NCI-H1417 treated with DMSO at 0.1 percent for 48 hours (cell line): ENCODE data around the gene C17orf58.
A peak's percentile ranks its signal among the peaks of the same experiment; 100 is the strongest.
"Not testable (repeated sequence)": the region's sequence is repeated elsewhere in the genome, so short reads cannot be mapped to it uniquely, and the experiment has no call there.

Experiments used
- DNase-seq: peaks from one replicate; lab custom pipeline; 2025; lab: John Stamatoyannopoulos, UW

The C17orf58 gene

GRCh38 chr17:67996301-67997171 lies at the start of gene C17orf58:
Gene C17orf58 (minus strand): TSS chr17:67996469. CDS start chr17:67996198, 271 bp downstream.
- DNase-seq: not testable (repeated sequence)

DNA sequence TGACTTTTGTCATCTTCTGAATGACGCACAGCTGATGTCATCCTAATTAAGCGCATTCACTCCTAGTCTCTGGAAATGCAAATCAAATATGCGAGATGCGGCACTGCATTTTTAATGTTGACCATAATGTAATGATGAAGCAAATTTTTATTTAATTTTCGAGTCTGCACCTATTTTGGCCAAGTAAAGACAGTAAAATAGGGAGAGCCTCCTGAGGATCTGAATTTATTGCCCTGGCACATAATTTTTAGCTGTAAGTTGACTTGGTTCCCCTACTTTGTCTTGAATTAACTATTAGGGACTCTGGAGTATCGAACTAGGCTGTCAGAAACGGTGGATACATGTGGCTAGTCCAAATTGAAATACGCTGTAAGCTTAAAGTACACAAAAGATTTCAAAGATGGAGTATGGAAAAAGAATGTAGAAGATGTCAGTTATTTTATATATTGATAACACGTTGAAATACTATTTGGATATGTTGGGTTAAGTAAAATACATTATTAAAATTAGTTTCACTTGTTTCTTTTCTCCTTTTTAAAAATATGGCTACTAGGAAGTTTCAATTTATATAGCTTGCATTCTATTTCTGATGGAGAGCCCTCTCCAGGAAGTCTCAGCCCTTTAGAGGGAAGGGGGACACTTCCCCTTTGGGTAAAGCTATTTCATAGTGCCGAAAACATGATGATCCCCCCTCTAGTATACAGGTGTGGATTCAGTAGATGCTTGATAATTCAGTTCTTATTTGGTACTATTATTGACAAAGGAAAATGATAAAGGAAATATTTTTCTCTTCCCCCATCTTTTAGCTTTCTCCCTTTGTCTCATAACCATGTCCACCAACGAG lies 40.3 kb upstream of the C17orf58 start:
- no peak for DNase-seq

DNA sequence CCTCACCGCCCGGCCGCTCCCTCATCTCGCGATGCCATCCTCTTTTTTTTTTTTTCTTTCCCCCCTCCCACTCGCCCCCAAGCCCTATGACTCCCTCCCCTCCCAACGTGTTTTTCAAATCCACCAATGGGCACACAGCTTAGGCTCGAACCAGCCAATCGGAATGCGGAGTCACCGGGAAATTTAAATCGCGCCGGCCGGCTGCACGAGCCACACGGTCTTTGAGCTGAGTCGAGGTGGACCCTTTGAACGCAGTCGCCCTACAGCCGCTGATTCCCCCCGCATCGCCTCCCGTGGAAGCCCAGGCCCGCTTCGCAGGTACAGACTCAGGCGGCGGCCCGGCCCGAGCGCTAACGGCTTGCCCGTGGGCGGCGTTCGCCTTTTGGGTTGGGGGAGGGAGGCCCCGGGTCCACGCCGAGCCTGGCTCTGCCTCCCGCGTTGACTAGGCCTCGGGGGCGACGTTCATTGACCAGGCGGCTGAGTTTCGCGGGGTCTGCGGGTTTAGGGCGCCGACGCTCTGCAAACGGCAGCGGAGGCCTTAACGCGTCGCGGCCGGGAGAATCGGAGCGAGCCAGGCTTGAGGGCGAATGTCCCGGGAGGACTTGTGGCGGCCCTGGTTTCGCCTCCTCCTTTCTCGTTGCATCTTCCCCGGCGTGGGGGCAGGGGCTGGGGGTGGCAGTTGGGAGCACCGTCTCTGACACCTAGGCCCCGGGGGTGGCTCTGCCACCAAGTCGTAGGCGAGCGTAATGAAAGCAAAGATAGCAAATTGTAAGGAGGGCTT lies 39.4 kb upstream of the C17orf58 start, which contains the start of gene KPNA2:
Gene KPNA2, plus strand, starts transcription at position 213 of the 781 bp plus-strand sequence. CDS start 1,398 bp downstream, outside the sequence.
- DNase-seq: peak; percentile 88

GRCh38 chr17:68035131-68035522 lies 38.9 kb upstream of the C17orf58 start:
- DNase-seq: peak; percentile 88

DNA sequence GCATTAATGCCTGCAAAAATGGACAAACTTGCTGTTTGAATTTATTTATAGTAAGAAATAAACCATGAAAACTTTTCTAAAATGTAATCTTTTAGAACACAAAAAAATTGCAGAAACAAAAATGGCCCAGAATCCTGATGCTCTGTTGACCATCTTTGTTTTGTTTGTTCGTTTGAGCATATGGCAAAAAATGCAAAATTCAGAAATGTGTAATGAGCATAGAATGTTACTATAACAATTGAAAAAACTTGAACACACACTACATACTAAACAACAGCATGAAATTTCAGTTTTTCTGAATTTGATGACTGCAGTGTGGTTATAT lies 38.1 kb upstream of the C17orf58 start:
- no peak for DNase-seq

DNA sequence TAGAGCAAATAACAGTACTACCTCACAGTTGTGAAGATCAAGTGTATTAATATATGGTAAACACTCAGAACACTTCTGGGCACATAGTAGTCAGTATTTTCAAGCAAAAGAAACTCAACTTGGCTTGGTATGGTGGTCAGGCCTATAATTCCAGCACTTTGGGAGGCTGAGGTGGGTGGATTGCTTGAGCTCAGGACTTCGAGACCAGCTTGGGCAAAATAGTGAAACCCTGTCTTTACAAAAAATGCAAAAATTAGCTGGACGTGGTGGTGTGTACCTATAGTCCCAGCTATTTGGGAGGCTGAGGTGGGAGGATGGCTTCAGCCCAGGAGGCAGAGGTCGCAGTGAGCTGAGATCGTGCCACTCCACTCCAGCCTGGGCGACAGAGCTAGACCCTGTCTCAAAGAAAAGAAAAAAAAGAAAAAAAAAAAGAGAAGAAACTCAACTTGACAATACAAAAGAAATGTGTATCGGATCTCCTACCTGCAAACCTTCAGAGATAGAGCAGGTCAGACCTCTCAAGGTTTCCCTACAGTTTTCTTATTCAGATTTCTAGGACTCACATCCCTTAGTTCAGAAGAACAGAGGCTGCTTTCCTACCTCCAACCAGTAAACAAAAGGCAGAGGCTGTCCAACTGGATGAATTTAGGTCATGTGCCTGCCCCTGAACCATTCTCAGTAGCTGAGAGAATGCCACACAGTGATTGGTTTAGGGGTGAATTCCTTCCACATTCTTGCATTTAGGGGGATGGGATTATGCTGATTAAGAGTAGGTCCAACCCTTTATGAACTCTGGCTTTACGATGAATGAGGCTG lies 37.6 kb upstream of the C17orf58 start:
- no peak for DNase-seq

DNA sequence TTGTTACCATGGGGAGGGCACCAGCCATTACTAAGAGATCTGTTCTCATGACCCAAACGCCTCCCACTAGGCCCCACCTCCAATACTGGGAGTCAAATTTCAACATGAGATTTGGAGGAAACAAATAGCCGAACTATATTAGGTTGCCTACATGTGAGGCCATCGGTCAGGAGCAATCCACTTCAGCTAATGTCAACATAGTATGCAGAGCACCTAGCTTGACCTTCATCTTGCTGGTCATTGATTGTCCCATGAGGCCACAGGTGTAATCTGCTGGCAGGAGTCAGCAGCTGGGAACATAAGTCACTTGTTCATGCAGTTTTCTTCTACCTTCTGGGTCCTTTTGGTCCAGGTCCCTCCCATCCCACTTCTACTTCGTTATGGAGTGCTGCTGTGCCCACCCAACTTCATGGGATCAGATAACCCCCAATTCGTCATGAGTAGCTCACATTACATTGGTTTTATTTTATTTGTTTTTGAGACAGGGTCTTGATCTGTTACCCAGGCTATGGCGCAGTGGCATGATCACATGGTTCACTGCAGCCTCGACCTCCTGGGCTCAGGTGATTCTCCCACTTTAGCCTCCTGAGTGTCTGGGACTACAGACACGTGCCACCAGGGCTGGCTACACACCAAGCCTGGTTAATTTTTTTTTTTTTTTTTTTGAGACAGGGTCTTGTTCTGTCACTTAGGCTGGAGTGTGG lies 33.4 kb upstream of the C17orf58 start:
- DNase-seq: no peak

- DNase-seq: not testable (repeated sequence)
These were observed 26.3 kb upstream of the C17orf58 start for GRCh38 chr17:68022547-68022946.

DNA sequence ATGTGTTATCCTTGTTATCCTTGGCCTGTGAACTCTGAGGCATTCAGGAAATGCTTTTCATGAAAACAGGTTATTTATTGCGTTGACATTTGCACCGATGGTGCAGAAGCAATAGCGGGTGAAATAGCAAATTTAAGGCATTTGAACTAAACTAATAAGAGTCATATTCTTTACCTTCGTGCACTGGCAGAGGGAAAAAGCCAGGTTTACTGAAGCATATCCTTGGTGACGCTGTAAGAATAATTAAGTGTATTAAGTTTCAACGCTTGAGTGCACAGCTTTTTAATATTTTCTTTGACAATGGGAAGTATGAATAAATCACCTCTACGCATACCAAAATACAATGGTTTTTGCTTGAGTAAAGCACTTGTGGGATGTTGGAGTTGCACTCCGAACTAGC lies 25.7 kb upstream of the C17orf58 start:
- DNase-seq: no peak

GRCh38 chr17:68020791-68021190 lies 24.5 kb upstream of the C17orf58 start:
- DNase-seq: not testable (repeated sequence)

DNA sequence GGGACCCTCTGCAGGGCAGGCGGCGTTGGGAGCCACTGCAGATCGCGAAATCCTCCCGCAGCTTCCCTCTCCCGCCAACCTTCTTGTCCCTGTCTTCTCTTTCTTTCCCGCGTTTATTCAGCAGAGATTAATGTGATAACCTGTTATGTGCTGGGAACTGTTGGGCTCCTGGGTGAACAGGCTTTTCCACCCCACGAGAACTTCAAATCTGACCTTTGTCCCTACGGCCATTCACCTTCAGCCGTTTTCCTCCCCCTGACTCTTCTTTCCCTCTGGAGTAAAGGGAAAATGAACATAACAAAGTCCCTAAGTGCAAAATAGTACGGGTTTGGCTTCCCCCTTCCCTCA lies 24.1 kb upstream of the C17orf58 start:
- DNase-seq: peak; percentile 26

- peak; percentile 89 for DNase-seq
These were observed 23.6 kb upstream of the C17orf58 start for GRCh38 chr17:68019675-68020408.

GRCh38 chr17:68019336-68019674 lies 23.0 kb upstream of the C17orf58 start:
- DNase-seq: no peak

- DNase-seq: not testable (repeated sequence)
These were observed 22.2 kb upstream of the C17orf58 start for GRCh38 chr17:68018493-68018892.

- DNase-seq: no peak
These were observed 20.6 kb upstream of the C17orf58 start for GRCh38 chr17:68016838-68017237.

DNA sequence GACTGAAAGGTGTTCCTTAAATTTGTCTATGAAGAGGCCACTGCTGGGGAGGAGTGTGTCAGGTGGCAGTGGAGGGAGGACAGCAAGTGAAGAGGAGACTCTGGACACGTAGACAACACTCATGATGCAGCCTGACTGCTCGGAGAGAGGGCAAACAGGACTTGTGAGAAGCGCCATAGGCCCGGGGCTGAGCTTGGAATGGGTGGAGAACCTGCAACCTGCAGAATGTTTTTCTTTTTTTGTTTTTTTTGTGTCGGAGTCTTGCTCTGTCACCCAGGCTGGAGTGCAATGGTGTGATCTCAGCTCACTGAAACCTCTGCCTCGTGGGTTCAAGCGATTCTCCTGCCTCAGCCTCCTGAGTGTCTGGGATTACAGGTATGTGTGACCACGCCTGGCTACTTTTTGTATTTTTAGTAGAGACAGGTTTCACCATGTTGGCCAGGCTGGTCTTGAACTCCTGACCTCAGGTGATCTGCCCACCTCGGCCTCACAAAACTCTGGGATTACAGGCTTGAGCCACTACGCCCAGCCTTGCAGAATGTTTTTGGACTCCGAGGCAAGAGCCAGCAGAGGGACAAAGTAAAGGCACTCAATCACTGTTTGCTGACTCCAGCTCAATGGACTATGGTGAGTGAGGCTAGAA lies 18.9 kb upstream of the C17orf58 start:
- no peak for DNase-seq

- DNase-seq: no peak
These were observed 17.1 kb upstream of the C17orf58 start for GRCh38 chr17:68013385-68013784.

- no peak for DNase-seq
These were observed 15.0 kb upstream of the C17orf58 start for GRCh38 chr17:68011199-68011665.

DNA sequence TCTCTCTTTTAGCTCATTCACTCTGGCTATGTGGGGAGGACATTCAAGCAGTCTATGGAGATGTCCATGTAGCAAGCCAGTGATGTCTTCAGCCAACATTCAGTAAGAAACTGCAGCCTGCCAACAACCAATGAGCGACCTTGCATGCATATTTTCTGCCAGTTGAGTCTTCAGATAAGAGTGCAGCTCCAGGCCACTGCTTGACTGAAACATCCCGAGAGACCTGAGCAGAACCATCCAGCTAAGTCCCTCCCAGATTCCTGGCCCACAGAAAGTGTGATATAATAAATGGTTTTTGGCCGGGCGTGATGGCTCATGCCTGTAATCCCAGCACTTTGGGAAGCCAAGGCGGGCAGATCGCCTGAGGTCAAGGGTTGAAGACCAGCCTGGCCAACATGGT lies 10.5 kb upstream of the C17orf58 start:
- no peak for DNase-seq
